ENCODE results near the gene PRF1.

GRCh38 chr10:70619271-70620019 is 16.9 kb upstream of the PRF1 start:
- TF ChIP-seq CTCF (optimal IDR thresholded peaks at IDR 0.05 in 1 of 3, IDR thresholded peaks at IDR 0.05 in 1 of 3, conservative IDR thresholded peaks at IDR 0.05 in 1 of 3; ENCODE audit: extremely low read depth in 1 of 3, insufficient read depth in 2 of 3, low read length in 3 of 3), result peak; percentile 30 to 47 (median 47)
- no peak for TF ChIP-seq EZH2 (IDR thresholded peaks at IDR 0.05; ENCODE audit: low read length)

Data from keratinocyte (primary cell).